B cell (primary cell): ENCODE data around the gene RASSF8. TPM values are rescaled to one million over a fixed set of nuclear protein-coding genes. Genes with fewer than 3 reads are reported as not detected.

Experiments used
- ATAC-seq: fragments of 200-7000 bp; cut with Tn5 transposase; one replicate; pipeline ENCODE4 v1.10.0; 2021; ENCODE audit warnings: low read depth, mild to moderate bottlenecking, moderate number of reproducible peaks, moderate library complexity
- CTCF ChIA-PET: fragments of 350-600 bp; sonication (Branson Sonifier 250); formaldehyde crosslinking; loops from one replicate; lab custom pipeline; 2021; ENCODE audit warnings: antibody characterized with exemption, inconsistent platforms; lab: Charles Lee
- POLR2A ChIA-PET: fragments of 350-600 bp; sonication (Branson Sonifier 250); formaldehyde crosslinking; loops from one replicate; lab custom pipeline; 2021; ENCODE audit warnings: antibody characterized with exemption; lab: Charles Lee
- DNase-seq: peaks from one replicate; pipeline ENCODE4 v3.0.0; 2013
- H2AFZ ChIP-seq: 2 replicates; pipeline ENCODE4 v1.6.1; 2012; ENCODE audit warnings: mild to moderate bottlenecking, low read depth, low read length; ENCODE audit not compliant: insufficient read depth, poor library complexity, severe bottlenecking
- H3K27ac ChIP-seq, 2 donors: 1 replicate in 1 of 2; 2 replicates in 1 of 2; pipeline ENCODE4 v1.5.1; 2012 to 2013; ENCODE audit warnings: low read length in 2 of 2, mild to moderate bottlenecking in 2 of 2, moderate library complexity in 1 of 2
- H3K27me3 ChIP-seq, 4 experiments: fragments of 200-600 bp in 1 of 4; sonication (generic) in 1 of 4; replicated peaks in 1 of 4; 1 replicate in 2 of 4; 2 replicates in 2 of 4; pipeline versions ENCODE4 v1.6.1 to v1.7.0; 2013 to 2016; ENCODE audit warnings: low read length in 3 of 4, mild to moderate bottlenecking in 2 of 4, mixed read lengths in 1 of 4, moderate library complexity in 1 of 4; ENCODE audit not compliant: insufficient read depth in 4 of 4, control insufficient read depth in 3 of 4; ENCODE audit errors: control extremely low read depth in 1 of 4
- H3K36me3 ChIP-seq, 2 experiments: replicated peaks in 1 of 2; 1 replicate in 1 of 2; 2 replicates in 1 of 2; pipeline versions ENCODE4 v1.6.1 to v1.7.1; 2013; ENCODE audit warnings: low read length in 1 of 2; ENCODE audit not compliant: insufficient read depth in 2 of 2, control insufficient read depth in 1 of 2; ENCODE audit errors: control extremely low read depth in 1 of 2, extremely low read depth in 1 of 2
- H3K4me1 ChIP-seq, 2 donors: fragments of 200-600 bp in 1 of 2; sonication (generic) in 1 of 2; 1 replicate in 1 of 2; 2 replicates in 1 of 2; pipeline versions ENCODE4 v1.5.1 to v1.6.1; 2013 to 2017; ENCODE audit warnings: low read length in 2 of 2; ENCODE audit not compliant: control insufficient read depth in 2 of 2, insufficient read depth in 2 of 2
- H3K4me2 ChIP-seq: replicated peaks from 2 replicates; pipeline ENCODE3; 2012; ENCODE audit warnings: mild to moderate bottlenecking, low read depth, low read length; ENCODE audit not compliant: poor library complexity, severe bottlenecking
- H3K4me3 ChIP-seq, 5 experiments: fragments of 200-600 bp in 1 of 5; sonication (generic) in 1 of 5; 1 replicate in 3 of 5; 2 replicates in 2 of 5; pipeline versions ENCODE4 v1.5.1 to v1.7.0; 2011 to 2016; ENCODE audit warnings: low read length in 4 of 5, mild to moderate bottlenecking in 4 of 5, low read depth in 2 of 5, control low read depth in 1 of 5, moderate library complexity in 1 of 5; ENCODE audit not compliant: insufficient read depth in 1 of 5; ENCODE audit errors: control extremely low read depth in 1 of 5, extremely low read depth in 1 of 5
- H3K79me2 ChIP-seq: fragments of 200-600 bp; sonication (generic); one replicate; pipeline ENCODE4 v1.6.0; 2016; ENCODE audit warnings: low read length; ENCODE audit not compliant: control insufficient read depth, insufficient read depth
- H3K9ac ChIP-seq: fragments of 200-600 bp; sonication (generic); 2 replicates; pipeline ENCODE4 v1.6.1; 2017; ENCODE audit warnings: mild to moderate bottlenecking, low read length, moderate library complexity
- H3K9me3 ChIP-seq, 3 donors: one replicate each; pipeline versions ENCODE4 v1.6.1 to v1.7.1; 2013; ENCODE audit warnings: low read length in 2 of 3; ENCODE audit not compliant: control insufficient read depth in 2 of 3, insufficient read depth in 1 of 3; ENCODE audit errors: control extremely low read depth in 1 of 3
- H4K20me1 ChIP-seq: 2 replicates; pipeline ENCODE4 v1.6.0; 2012; ENCODE audit warnings: mild to moderate bottlenecking, low read length; ENCODE audit not compliant: insufficient read depth, control insufficient read depth, poor library complexity, severe bottlenecking
- H3K27ac Mint-ChIP-seq: one replicate; pipeline ENCODE4 v1.8.0; 2021; ENCODE audit warnings: mixed read lengths
- H3K27me3 Mint-ChIP-seq: one replicate; pipeline ENCODE4 v1.8.0; 2021; ENCODE audit warnings: mixed read lengths
- H3K4me1 Mint-ChIP-seq: one replicate; pipeline ENCODE4 v1.8.0; 2021; ENCODE audit warnings: mixed read lengths
- H3K4me3 Mint-ChIP-seq: one replicate; pipeline ENCODE4 v1.8.0; 2021; ENCODE audit warnings: mixed read lengths
- H3K9me3 Mint-ChIP-seq: one replicate; pipeline ENCODE4 v1.8.0; 2022; ENCODE audit warnings: mixed read lengths; ENCODE audit not compliant: insufficient read depth
- EZH2 ChIP-seq: IDR thresholded peaks from 2 replicates; pipeline ENCODE4 v1.6.1; 2012; ENCODE audit warnings: borderline replicate concordance, low read depth, mild to moderate bottlenecking, moderate library complexity, low read length; ENCODE audit not compliant: insufficient read depth, poor library complexity, severe bottlenecking
- WGBS: methylation state at CpG from one replicate; pipeline ENCODE4 v1.1.5; 2013; ENCODE audit warnings: missing lambda C conversion rate; ENCODE audit not compliant: insufficient coverage; 5-methylcytosine and 5-hydroxymethylcytosine counted together
- intact Hi-C: fragments of 100-400 bp; cut with micrococcal nuclease; formaldehyde crosslinking; loops from one replicate; pipeline ENCODE4 v1.10.0; 2022
- polyA plus RNA-seq: library from polyadenylated mRNA; depleted of rRNA; stranded (reverse); fragments of >200 nt; gene quantifications from 2 replicates; pipeline ENCODE4 v1.2.3, GENCODE V29; 2012
- total RNA-seq, 2 donors: library from RNA; stranded (reverse); fragments of 120-200 nt in 1 of 2; gene quantifications; 1 replicate in 1 of 2; 2 replicates in 1 of 2; pipeline versions ENCODE4 v1.2.3 to v1.2.4, GENCODE V29; 2013 to 2022
- TF ChIP-seq, protein P1 (sequence below): fragments of 200-600 bp; IDR thresholded peaks from one replicate; pipeline ENCODE4 v1.8.0; 2022; ENCODE audit warnings: antibody characterized with exemption, mild to moderate bottlenecking

RASSF8 gene
- total and polyA plus RNA-seq, 2 donors (not counting 1 experiment from before 2014, with no cell fraction given), result 0.01 to 0.49 TPM

DNA sequence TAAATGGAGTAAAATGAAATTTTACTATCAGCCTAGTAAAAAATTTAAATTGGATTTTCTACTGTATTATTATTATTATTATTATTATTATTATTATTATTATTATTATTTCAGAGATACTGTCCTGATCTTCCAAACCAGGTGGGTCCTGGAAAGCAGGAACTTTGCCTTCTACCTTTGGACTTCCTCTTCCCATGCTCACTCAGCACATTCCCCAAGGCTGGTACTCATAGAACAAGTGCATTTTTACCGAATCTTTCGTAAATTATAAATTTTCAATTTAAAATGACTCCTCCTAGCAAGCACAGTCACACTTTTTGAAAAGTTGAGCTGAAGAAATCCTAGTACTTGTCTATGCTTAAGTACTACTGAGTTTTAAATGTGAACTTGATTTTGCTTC is 136.7 kb downstream of the RASSF8 start:
- no peaks in the 10 kb centered on the region for H3K9me3 Mint-ChIP-seq
- Histone ChIP-seq H3K27ac (no peak overlapping the region), H4K20me1 (no peaks in the 10 kb centered on the region), H3K79me2 (no peaks in the 10 kb centered on the region), H3K4me2 (no peak overlapping the region), H3K9me3 (no peaks in the 10 kb centered on the region), H3K4me1 (no peaks in the 10 kb centered on the region), H2AFZ (no peak overlapping the region), H3K9ac (no peak overlapping the region), H3K36me3 (no peaks in the 10 kb centered on the region), H3K27me3 (no peaks in the 10 kb centered on the region), H3K4me3 (no peak overlapping the region)
- H3K27ac Mint-ChIP-seq, result no peak overlapping the region
- no peak for ATAC-seq
- no CpG with 5 or more reads among the region's 2 CpGs for WGBS
- intact Hi-C loops, result no loop called here
- DNase-seq, result no peak
- no peak for TF ChIP-seq EZH2
- TF ChIP-seq, protein P1, sequence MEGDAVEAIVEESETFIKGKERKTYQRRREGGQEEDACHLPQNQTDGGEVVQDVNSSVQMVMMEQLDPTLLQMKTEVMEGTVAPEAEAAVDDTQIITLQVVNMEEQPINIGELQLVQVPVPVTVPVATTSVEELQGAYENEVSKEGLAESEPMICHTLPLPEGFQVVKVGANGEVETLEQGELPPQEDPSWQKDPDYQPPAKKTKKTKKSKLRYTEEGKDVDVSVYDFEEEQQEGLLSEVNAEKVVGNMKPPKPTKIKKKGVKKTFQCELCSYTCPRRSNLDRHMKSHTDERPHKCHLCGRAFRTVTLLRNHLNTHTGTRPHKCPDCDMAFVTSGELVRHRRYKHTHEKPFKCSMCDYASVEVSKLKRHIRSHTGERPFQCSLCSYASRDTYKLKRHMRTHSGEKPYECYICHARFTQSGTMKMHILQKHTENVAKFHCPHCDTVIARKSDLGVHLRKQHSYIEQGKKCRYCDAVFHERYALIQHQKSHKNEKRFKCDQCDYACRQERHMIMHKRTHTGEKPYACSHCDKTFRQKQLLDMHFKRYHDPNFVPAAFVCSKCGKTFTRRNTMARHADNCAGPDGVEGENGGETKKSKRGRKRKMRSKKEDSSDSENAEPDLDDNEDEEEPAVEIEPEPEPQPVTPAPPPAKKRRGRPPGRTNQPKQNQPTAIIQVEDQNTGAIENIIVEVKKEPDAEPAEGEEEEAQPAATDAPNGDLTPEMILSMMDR, result no peak
- CTCF ChIA-PET, result interaction anchor here (1.3 to 2.0 kb wide), 3 partner anchors 307 to 606 kb away, joined by 3 to 7 read pairs (median 5); no protein-coding TSS in a partner anchor
- no peaks in the 10 kb centered on the region for H3K4me1 Mint-ChIP-seq
- POLR2A ChIA-PET, result no interaction called here
- H3K27me3 Mint-ChIP-seq, result no peaks in the 10 kb centered on the region
- H3K4me3 Mint-ChIP-seq, result no peak overlapping the region

DNA sequence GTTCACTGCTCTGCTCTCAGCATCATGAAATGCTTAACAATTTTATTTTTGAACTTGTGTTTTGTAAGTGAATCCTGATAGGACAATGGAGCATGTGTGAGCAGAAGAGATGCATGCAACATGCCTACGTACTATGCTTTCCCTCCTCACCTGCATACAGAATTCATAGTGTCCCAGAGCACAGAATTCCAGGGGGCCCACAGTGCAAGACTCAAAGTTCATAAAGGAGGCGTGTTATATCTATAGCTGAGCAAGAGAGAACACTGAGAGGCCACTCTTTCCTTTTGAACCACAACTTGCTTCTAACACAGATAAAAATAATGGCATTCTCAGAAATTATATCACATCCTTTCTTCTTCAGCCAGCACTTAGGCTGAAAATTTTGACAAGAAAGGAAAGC is 137.6 kb downstream of the RASSF8 start:
- Histone ChIP-seq H3K27me3 (no peaks in the 10 kb centered on the region), H3K4me1 (no peaks in the 10 kb centered on the region), H3K4me2 (no peak overlapping the region), H3K9ac (no peak overlapping the region), H3K27ac (no peak overlapping the region), H3K36me3 (no peaks in the 10 kb centered on the region), H3K79me2 (no peaks in the 10 kb centered on the region), H3K4me3 (no peak overlapping the region), H2AFZ (no peak overlapping the region), H3K9me3 (no peaks in the 10 kb centered on the region), H4K20me1 (no peaks in the 10 kb centered on the region)
- H3K4me3 Mint-ChIP-seq, result no peak overlapping the region
- ChIA-PET POLR2A (interaction anchor here (0.6 kb wide), 1 partner anchor 420 kb away, joined by 3 read pairs; no protein-coding TSS in a partner anchor), CTCF (interaction anchor here (0.9 to 2.5 kb wide), 12 partner anchors 11 to 605 kb away, joined by 3 to 24 read pairs (median 10); no protein-coding TSS in a partner anchor)
- no peak overlapping the region for H3K27ac Mint-ChIP-seq
- intact Hi-C loops, result loop anchor here (2.0 kb wide), 2 partner anchors 17 to 339 kb away; no protein-coding TSS in a partner anchor
- H3K27me3 Mint-ChIP-seq, result no peaks in the 10 kb centered on the region
- 100% methylated on average over 1 of the region's 2 CpGs for WGBS
- TF ChIP-seq EZH2, result no peak
- TF ChIP-seq, protein P1, result no peak
- DNase-seq (no peak), ATAC-seq (no peak)
- H3K4me1 Mint-ChIP-seq, result no peaks in the 10 kb centered on the region
- no peaks in the 10 kb centered on the region for H3K9me3 Mint-ChIP-seq
